ENCODE results near the gene MKRN2.

- TF ChIP-seq CTCF (IDR thresholded peaks at IDR 0.05): no peak
- TF ChIP-seq POLR2A (IDR thresholded peaks at IDR 0.05): no peak
These were observed 43.0 kb upstream of the MKRN2 start for GRCh38 chr3:12513694-12514446.

Measured in right lobe of liver (tissue), 4 donors.